Natural killer cell treated with Interleukin-12 subunit alpha and Interleukin-12 subunit beta and Interleukin-15 and Interleukin-18, amount 100 ng/mL, for 72 hours (primary cell): ENCODE results near the gene RASGRP1. TPM values are rescaled to one million over a fixed set of nuclear protein-coding genes. Genes with fewer than 3 reads are reported as not detected.

Experiments used
- ATAC-seq, 2 donors: fragments of 150-1000 bp; cut with Tn5 transposase in 1 of 2; sonication (Bioruptor Pico), chemical (Tn5 transposase) in 1 of 2; 2 replicates each; pipeline ENCODE4 v1.10.0; 2021
- DNase-seq: peaks from one replicate; pipeline ENCODE4 v3.0.0; 2022; ENCODE audit warnings: low spot score
- H3K27ac Mint-ChIP-seq, 2 donors: 1 replicate in 1 of 2; 2 replicates in 1 of 2; pipeline ENCODE4 v1.8.0; 2022; ENCODE audit warnings: mixed read lengths in 2 of 2, mild to moderate bottlenecking in 1 of 2, moderate library complexity in 1 of 2
- H3K27me3 Mint-ChIP-seq, 2 donors: 1 replicate in 1 of 2; 2 replicates in 1 of 2; pipeline ENCODE4 v1.8.0; 2022; ENCODE audit warnings: mixed read lengths in 2 of 2
- H3K36me3 Mint-ChIP-seq: one replicate; pipeline ENCODE4 v1.8.0; 2022; ENCODE audit warnings: mixed read lengths
- H3K4me1 Mint-ChIP-seq, 2 donors: 1 replicate in 1 of 2; 2 replicates in 1 of 2; pipeline ENCODE4 v1.8.0; 2022; ENCODE audit warnings: low read depth in 2 of 2, mixed read lengths in 2 of 2, mild to moderate bottlenecking in 1 of 2
- H3K4me3 Mint-ChIP-seq: one replicate; pipeline ENCODE4 v1.8.0; 2022; ENCODE audit warnings: mixed read lengths
- H3K9me3 Mint-ChIP-seq: 2 replicates; pipeline ENCODE4 v1.8.0; 2022; ENCODE audit warnings: mixed read lengths
- total RNA-seq, 2 donors: library from RNA; stranded (reverse); gene quantifications; one replicate each; pipeline ENCODE4 v1.2.3, GENCODE V29; 2022

Gene RASGRP1
- total RNA-seq, 2 donors from 2014 or later, result 154 to 241 TPM

DNA sequence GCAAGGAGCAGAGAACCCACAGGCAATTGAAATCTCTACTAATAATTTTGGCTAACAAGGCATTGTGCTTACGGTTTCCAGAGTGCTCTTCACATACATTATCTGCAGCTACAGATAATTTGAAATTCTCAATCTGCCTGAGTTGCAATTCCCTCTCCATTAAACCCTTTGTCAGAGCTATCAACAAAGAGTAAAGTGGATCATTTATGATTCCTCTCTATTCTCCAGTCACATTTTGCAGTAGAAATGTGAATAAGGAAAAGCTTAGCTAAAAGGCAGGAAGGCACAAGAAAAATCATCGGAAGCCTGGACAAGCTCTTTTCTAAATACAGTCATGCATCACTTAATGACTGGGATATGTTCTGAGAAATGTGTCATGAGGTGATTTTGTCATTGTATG lies 61.1 kb downstream of the RASGRP1 start:
- no peak for ATAC-seq
- H3K9me3 Mint-ChIP-seq, result no peaks in the 10 kb centered on the region
- DNase-seq, result no peak
- no peaks in the 10 kb centered on the region for H3K27me3 Mint-ChIP-seq
- peaks cover 70% of the 10 kb centered on the region for H3K36me3 Mint-ChIP-seq
- H3K4me1 Mint-ChIP-seq, result peaks cover 20 to 38% of the 10 kb centered on the region in 2 donors
- no peak overlapping the region for H3K4me3 Mint-ChIP-seq
- peak overlapping the region in 1 of 2 donors; percentile 41 for H3K27ac Mint-ChIP-seq

- DNase-seq, result no peak
- peak overlapping the region; percentile 22 to 41 for H3K27ac Mint-ChIP-seq
- H3K36me3 Mint-ChIP-seq, result peaks cover 67% of the 10 kb centered on the region
Measured at GRCh38 chr15:38499651-38500050, 65.0 kb downstream of the RASGRP1 start.

GRCh38 chr15:38496151-38496550 lies 68.5 kb downstream of the RASGRP1 start:
- Mint-ChIP-seq H3K4me3 (no peak overlapping the region), H3K4me1 (peaks cover 17 to 31% of the 10 kb centered on the region in 2 donors), H3K9me3 (no peaks in the 10 kb centered on the region), H3K27me3 (no peaks in the 10 kb centered on the region), H3K36me3 (peaks cover 56% of the 10 kb centered on the region), H3K27ac (peak overlapping the region; percentile 33 to 73)
- ATAC-seq (no peak), DNase-seq (no peak)

More at GRCh38 chr15:38499651-38500050, 65.0 kb downstream of the RASGRP1 start:
- Mint-ChIP-seq H3K4me3 (no peak overlapping the region), H3K4me1 (peaks cover 10 to 29% of the 10 kb centered on the region in 2 donors), H3K27me3 (no peaks in the 10 kb centered on the region), H3K9me3 (no peaks in the 10 kb centered on the region)
- ATAC-seq, result no peak

DNA sequence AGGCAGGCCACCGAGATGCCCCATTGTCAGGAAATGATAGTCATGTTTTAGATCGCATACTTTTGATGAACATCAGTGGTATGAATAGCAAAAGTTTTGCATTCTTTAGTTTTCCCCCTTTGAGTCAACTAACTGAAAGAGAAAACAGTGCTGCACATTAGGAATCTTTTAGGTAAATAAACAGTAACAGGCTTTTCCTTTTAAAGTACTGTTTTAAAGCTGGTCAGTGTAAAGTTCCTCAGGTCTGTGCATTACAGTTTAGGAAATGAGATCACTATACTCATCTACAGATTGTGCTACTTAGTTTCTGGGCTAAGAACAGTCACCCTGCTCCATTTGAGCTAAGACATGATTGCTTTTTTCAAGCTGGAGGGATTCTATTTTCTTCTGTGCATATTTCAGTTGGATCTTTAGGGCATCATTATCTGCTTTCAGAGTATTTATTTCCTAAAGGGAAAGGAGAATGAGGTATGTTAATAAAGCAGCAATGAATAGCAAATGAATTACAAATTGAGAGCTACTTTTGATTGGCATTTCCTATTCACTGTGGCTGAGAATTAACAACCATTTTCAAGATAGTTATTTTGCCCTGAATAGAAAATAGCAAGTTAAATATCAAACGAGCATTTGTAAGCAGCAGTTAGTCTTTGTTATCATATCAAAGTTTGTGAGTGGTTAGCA lies 74.2 kb downstream of the RASGRP1 start:
- DNase-seq (no peak), ATAC-seq (peak in 1 of 2 donors; percentile 26)
- H3K4me1 Mint-ChIP-seq, result peaks cover 24 to 28% of the 10 kb centered on the region in 2 donors
- H3K27me3 Mint-ChIP-seq, result no peaks in the 10 kb centered on the region
- peaks cover 40% of the 10 kb centered on the region for H3K36me3 Mint-ChIP-seq
- peak overlapping the region; percentile 10 to 78 for H3K27ac Mint-ChIP-seq
- no peak overlapping the region for H3K4me3 Mint-ChIP-seq
- H3K9me3 Mint-ChIP-seq, result no peaks in the 10 kb centered on the region

DNA sequence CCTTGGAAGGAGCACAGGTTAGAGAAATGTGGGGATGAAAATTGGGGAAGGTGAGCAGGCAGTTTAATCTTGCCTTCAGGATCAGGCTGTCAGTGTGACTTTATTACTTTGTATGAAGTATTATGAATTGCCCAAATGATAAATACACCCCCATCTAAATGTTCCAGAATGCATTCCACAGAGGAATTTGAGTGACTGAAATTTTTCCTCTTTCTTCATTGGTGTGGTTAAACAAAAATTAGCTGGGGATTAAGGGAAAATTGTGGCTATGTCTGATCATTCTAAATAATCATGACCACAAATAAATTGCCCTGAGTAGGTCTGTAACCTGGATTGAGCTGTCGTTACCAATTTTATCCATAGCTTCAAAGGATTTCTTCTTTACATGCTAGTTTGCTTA lies 77.2 kb downstream of the RASGRP1 start:
- H3K36me3 Mint-ChIP-seq, result peaks cover 27% of the 10 kb centered on the region
- H3K4me3 Mint-ChIP-seq, result peak overlapping the region; percentile 60
- H3K9me3 Mint-ChIP-seq, result no peaks in the 10 kb centered on the region
- ATAC-seq (no peak), DNase-seq (no peak)
- H3K4me1 Mint-ChIP-seq, result peaks cover 23 to 26% of the 10 kb centered on the region in 2 donors
- no peaks in the 10 kb centered on the region for H3K27me3 Mint-ChIP-seq
- peak overlapping the region; percentile 78 for H3K27ac Mint-ChIP-seq

- peak overlapping the region; percentile 60 for H3K4me3 Mint-ChIP-seq
- H3K27ac Mint-ChIP-seq, result peak overlapping the region; percentile 78
- DNase-seq (no peak), ATAC-seq (peak in 1 of 2 donors; percentile 83)
- H3K9me3 Mint-ChIP-seq, result no peaks in the 10 kb centered on the region
- no peaks in the 10 kb centered on the region for H3K27me3 Mint-ChIP-seq
- H3K36me3 Mint-ChIP-seq, result peaks cover 24% of the 10 kb centered on the region
- H3K4me1 Mint-ChIP-seq, result peaks cover 25 to 30% of the 10 kb centered on the region in 2 donors
Measured at GRCh38 chr15:38486936-38487335, 77.7 kb downstream of the RASGRP1 start.

GRCh38 chr15:38482572-38482971 lies 82.0 kb downstream of the RASGRP1 start:
- DNase-seq, result no peak
- no peak for ATAC-seq
- no peaks in the 10 kb centered on the region for H3K27me3 Mint-ChIP-seq
- peak overlapping the region; percentile 54 to 73 for H3K27ac Mint-ChIP-seq
- peak overlapping the region; percentile 21 for H3K4me3 Mint-ChIP-seq
- H3K4me1 Mint-ChIP-seq, result peaks cover 26 to 31% of the 10 kb centered on the region in 2 donors
- H3K9me3 Mint-ChIP-seq, result no peaks in the 10 kb centered on the region
- H3K36me3 Mint-ChIP-seq, result peaks cover 11% of the 10 kb centered on the region

GRCh38 chr15:38481761-38482160 lies 82.9 kb downstream of the RASGRP1 start:
- no peak overlapping the region for H3K4me3 Mint-ChIP-seq
- H3K36me3 Mint-ChIP-seq, result peaks cover 7% of the 10 kb centered on the region
- H3K9me3 Mint-ChIP-seq, result no peaks in the 10 kb centered on the region
- H3K4me1 Mint-ChIP-seq, result peaks cover 18 to 29% of the 10 kb centered on the region in 2 donors
- H3K27me3 Mint-ChIP-seq, result no peaks in the 10 kb centered on the region
- ATAC-seq (no peak), DNase-seq (no peak)
- peak overlapping the region; percentile 54 to 73 for H3K27ac Mint-ChIP-seq

- ATAC-seq, result no peak
- Mint-ChIP-seq H3K4me1 (peaks cover 15 to 30% of the 10 kb centered on the region in 2 donors), H3K36me3 (peaks cover 8% of the 10 kb centered on the region), H3K4me3 (no peak overlapping the region), H3K27me3 (no peaks in the 10 kb centered on the region), H3K9me3 (no peaks in the 10 kb centered on the region), H3K27ac (peak overlapping the region; percentile 14 to 73)
- DNase-seq, result no peak
Measured at GRCh38 chr15:38481113-38481512, 83.5 kb downstream of the RASGRP1 start.

DNA sequence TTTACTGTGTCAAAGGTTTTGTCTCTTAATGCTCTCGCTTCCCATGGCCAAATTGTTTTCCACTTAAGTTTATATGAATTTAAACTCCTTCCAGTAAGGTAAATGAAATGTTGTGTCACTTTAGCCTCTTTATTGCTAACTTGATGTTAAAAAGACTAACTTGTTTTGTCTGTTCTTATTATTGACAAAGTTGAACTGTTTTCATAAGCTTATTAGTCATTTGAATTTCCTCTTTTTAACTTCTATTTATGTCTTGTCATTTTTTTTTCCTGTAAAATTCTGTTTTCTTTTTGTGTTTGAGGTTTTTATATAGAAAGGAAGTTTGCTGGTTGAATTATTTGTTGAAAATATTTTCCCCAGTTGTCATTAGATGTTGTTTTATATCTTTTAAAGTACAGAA lies 84.9 kb downstream of the RASGRP1 start:
- no peaks in the 10 kb centered on the region for H3K9me3 Mint-ChIP-seq
- H3K27ac Mint-ChIP-seq, result peak overlapping the region in 1 of 2 donors; percentile 20
- H3K4me3 Mint-ChIP-seq, result no peak overlapping the region
- DNase-seq, result no peak
- no peak for ATAC-seq
- peaks cover 10% of the 10 kb centered on the region for H3K36me3 Mint-ChIP-seq
- peaks cover 15 to 29% of the 10 kb centered on the region in 2 donors for H3K4me1 Mint-ChIP-seq
- H3K27me3 Mint-ChIP-seq, result no peaks in the 10 kb centered on the region

DNA sequence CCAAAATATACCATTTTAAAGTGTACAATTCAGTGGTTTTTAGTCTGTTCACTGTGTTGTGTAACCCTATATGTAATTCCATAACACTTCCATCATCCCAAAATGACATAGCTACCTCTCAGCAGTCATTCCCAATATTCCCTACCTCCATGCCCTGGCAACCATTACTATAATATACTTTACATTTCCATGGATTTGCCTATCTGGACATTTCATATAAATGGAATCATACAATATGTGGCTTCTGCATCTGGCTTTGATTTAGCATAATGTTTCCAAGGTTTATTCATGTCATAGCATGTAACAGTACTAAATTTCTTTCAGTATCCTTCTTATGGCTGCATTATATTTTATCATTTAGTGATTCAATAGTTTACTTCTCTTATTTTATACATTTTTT lies 85.3 kb downstream of the RASGRP1 start:
- H3K9me3 Mint-ChIP-seq, result no peaks in the 10 kb centered on the region
- H3K27ac Mint-ChIP-seq, result peak overlapping the region in 1 of 2 donors; percentile 20
- H3K36me3 Mint-ChIP-seq, result peaks cover 10% of the 10 kb centered on the region
- no peaks in the 10 kb centered on the region for H3K27me3 Mint-ChIP-seq
- H3K4me3 Mint-ChIP-seq, result no peak overlapping the region
- DNase-seq (no peak), ATAC-seq (no peak)
- peaks cover 15 to 34% of the 10 kb centered on the region in 2 donors for H3K4me1 Mint-ChIP-seq

- H3K27me3 Mint-ChIP-seq, result no peaks in the 10 kb centered on the region
- no peak for ATAC-seq
- no peaks in the 10 kb centered on the region for H3K9me3 Mint-ChIP-seq
- DNase-seq, result no peak
- H3K27ac Mint-ChIP-seq, result no peak overlapping the region
- peaks cover 14 to 35% of the 10 kb centered on the region in 2 donors for H3K4me1 Mint-ChIP-seq
- no peak overlapping the region for H3K4me3 Mint-ChIP-seq
- H3K36me3 Mint-ChIP-seq, result peaks cover 10% of the 10 kb centered on the region
Measured at GRCh38 chr15:38477637-38478036, 87.0 kb downstream of the RASGRP1 start.

GRCh38 chr15:38476120-38476519 lies 88.5 kb downstream of the RASGRP1 start:
- peak overlapping the region in 1 of 2 donors; percentile 65 for H3K27ac Mint-ChIP-seq
- peaks cover 10% of the 10 kb centered on the region for H3K36me3 Mint-ChIP-seq
- no peaks in the 10 kb centered on the region for H3K9me3 Mint-ChIP-seq
- H3K4me3 Mint-ChIP-seq, result no peak overlapping the region
- ATAC-seq, result no peak
- peaks cover 3 to 24% of the 10 kb centered on the region in 2 donors for H3K4me1 Mint-ChIP-seq
- no peaks in the 10 kb centered on the region for H3K27me3 Mint-ChIP-seq
- DNase-seq, result no peak

DNA sequence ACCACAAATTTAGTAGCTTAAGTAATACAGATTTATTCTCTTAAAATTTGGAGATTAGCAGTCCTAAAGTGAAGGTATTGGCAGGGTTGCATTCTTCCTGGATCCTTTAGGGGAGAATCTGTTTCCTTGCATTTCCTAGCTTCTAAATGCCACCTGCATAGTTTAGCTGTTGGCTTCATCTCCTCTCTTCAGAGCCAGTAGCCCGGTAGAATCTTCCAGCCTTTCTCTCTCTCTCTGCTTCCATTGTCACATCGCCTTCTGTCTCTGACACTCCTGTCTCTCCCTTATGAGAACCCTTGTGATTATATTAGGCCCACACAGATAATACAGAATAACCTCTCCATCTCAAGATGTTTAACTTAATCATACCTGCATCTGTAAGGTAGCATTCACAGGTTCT lies 89.3 kb downstream of the RASGRP1 start:
- Mint-ChIP-seq H3K4me1 (peaks cover 3 to 22% of the 10 kb centered on the region in 2 donors), H3K27ac (peak overlapping the region in 1 of 2 donors; percentile 6), H3K36me3 (peaks cover 10% of the 10 kb centered on the region), H3K27me3 (no peaks in the 10 kb centered on the region), H3K9me3 (no peaks in the 10 kb centered on the region), H3K4me3 (no peak overlapping the region)
- no peak for DNase-seq
- no peak for ATAC-seq
